A673 (cell line): ENCODE measurements around the gene MSS51.

Source experiments
- CTCF ChIP-seq: fragments of 300-800, 200-600 bp; sonication (generic); conservative IDR thresholded peaks from 2 replicates; pipeline ENCODE4 v1.5.1; 2017; ENCODE audit warnings: low read depth, mild to moderate bottlenecking, antibody characterized with exemption, low read length, moderate library complexity, mixed read lengths
- EZH2 ChIP-seq: fragments of 200-600 bp; sonication (generic); IDR thresholded peaks from 2 replicates; pipeline ENCODE4 v1.6.1; 2017; ENCODE audit warnings: borderline replicate concordance, low read depth, mild to moderate bottlenecking, mixed read lengths, antibody characterized with exemption, low read length; ENCODE audit not compliant: poor library complexity, severe bottlenecking

DNA sequence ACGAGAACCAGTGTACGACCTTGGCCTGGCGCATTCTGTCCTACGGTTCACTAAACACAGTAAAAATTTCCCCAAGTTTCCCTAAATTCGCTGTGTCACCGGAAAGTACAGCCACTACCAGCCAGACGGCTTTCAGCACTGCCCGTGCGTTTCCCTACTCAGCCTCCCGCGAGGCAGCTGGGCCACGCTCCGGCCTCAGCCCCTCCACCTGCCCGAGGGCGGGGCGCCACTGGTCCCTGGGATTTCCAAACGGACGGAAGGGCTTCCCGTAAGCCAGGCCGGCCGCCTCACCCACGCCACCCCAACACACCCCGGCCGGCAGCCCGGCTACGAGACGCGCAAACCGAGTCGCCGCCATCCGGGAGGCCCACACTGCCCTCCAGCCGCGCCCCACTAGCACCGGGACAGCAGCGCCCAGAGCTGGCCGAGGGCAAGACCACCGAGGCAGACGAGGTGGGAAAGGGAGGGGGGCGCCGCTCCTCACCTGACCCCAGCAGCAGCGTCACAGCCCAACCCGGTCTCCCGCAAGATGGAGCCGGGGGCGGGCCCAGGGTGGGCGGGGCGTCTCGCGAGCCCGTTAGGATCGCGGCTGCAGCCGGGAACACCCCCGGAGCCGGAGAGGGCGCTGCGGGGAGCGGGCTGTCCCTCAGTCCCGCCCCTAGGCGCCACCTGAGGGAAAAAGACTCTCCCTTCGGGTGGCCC lies 19.7 kb downstream of the MSS51 start, which contains the start of gene ANXA7:
- TF ChIP-seq CTCF = peak; percentile 29; the same call in 1 of the 2 replicates
- TF ChIP-seq EZH2 = no peak
